Panc1 (cell line): ENCODE data around the gene PRAC1. TPM values are rescaled to one million over a fixed set of nuclear protein-coding genes. Genes with fewer than 3 reads are reported as not detected.

Experiments used
- ATAC-seq: fragments of 200-7000 bp; cut with Tn5 transposase; 2 replicates; pipeline ENCODE4 v1.9.1; 2020; ENCODE audit warnings: mild to moderate bottlenecking, moderate library complexity
- BruUV-seq: library from RNA; stranded (reverse); fragments of 400-500 nt; replicated peaks from 2 replicates; lab custom pipeline; 2021; lab: Mats Ljungman, UMichigan
- CTCF ChIA-PET: fragments of 300-600 bp; sonication (Branson Sonifier 250); formaldehyde crosslinking; loops from one replicate; lab custom pipeline; 2022; ENCODE audit warnings: antibody characterized with exemption; lab: Charles Lee
- POLR2A ChIA-PET: fragments of 300-600 bp; sonication (Branson Sonifier 250); formaldehyde crosslinking; loops from one replicate; lab custom pipeline; 2022; ENCODE audit warnings: antibody characterized with exemption; lab: Charles Lee
- DNase-seq: peaks from one replicate; pipeline ENCODE4 v3.0.0-alpha.2; 2010; ENCODE audit warnings: low read depth, low spot score
- H3K27ac ChIP-seq: 2 replicates; pipeline ENCODE4 v1.5.1; 2011; ENCODE audit warnings: mild to moderate bottlenecking, low read length, inconsistent platforms
- H3K27me3 ChIP-seq: fragments of 200-500 bp; sonication (Bioruptor generic); 2 replicates; pipeline ENCODE4 v1.6.0; 2014; ENCODE audit warnings: low read length, inconsistent platforms; ENCODE audit not compliant: control insufficient read depth, insufficient read depth
- H3K36me3 ChIP-seq: fragments of 200-500 bp; sonication (Bioruptor generic); 2 replicates; pipeline ENCODE4 v1.5.1; 2014; ENCODE audit warnings: inconsistent platforms, mild to moderate bottlenecking, low read length, moderate library complexity; ENCODE audit not compliant: control insufficient read depth, insufficient read depth
- H3K4me1 ChIP-seq: 2 replicates; pipeline ENCODE4 v1.5.1; 2011; ENCODE audit warnings: inconsistent platforms, mild to moderate bottlenecking, low read length, moderate library complexity; ENCODE audit not compliant: control insufficient read depth, insufficient read depth
- H3K4me3 ChIP-seq, 2 experiments: 2 replicates each; pipeline ENCODE4 v1.5.1; 2011 to 2012; ENCODE audit warnings: low read depth in 2 of 2, low read length in 2 of 2, mild to moderate bottlenecking in 2 of 2, inconsistent platforms in 1 of 2, moderate library complexity in 1 of 2
- H3K9me3 ChIP-seq: fragments of 200-500 bp; sonication (Bioruptor generic); 2 replicates; pipeline ENCODE4 v1.5.1; 2014; ENCODE audit warnings: low read depth, mild to moderate bottlenecking, inconsistent platforms, low read length, moderate library complexity; ENCODE audit not compliant: control insufficient read depth, insufficient read depth
- CTCF ChIP-seq: fragments of 450-650 bp; IDR thresholded peaks from 2 replicates; pipeline ENCODE4 v1.5.1; 2017; ENCODE audit warnings: mild to moderate bottlenecking
- POLR2AphosphoS5 ChIP-seq: IDR thresholded peaks from 2 replicates; pipeline ENCODE4 v1.6.1; 2012; ENCODE audit warnings: mild to moderate bottlenecking, low read depth, low read length, moderate library complexity
- REST ChIP-seq, 2 experiments: IDR thresholded peaks; 2 replicates each; pipeline ENCODE4 v1.6.1; 2011 to 2012; ENCODE audit warnings: low read depth in 2 of 2, control low read depth in 1 of 2, low read length in 1 of 2, mild to moderate bottlenecking in 1 of 2, moderate library complexity in 1 of 2; ENCODE audit not compliant: insufficient read depth in 1 of 2
- SIN3A ChIP-seq: IDR thresholded peaks from 2 replicates; pipeline ENCODE4 v1.6.1; 2012; ENCODE audit warnings: low read depth, mild to moderate bottlenecking, low read length, moderate library complexity, borderline replicate concordance; ENCODE audit not compliant: insufficient read depth
- TCF7L2 ChIP-seq: IDR thresholded peaks from 2 replicates; pipeline ENCODE4 v1.6.1; 2011; ENCODE audit warnings: mild to moderate bottlenecking, low read depth, low read length, inconsistent platforms
- in situ Hi-C: cut with HindIII; loops from 2 replicates; pipeline ENCODE4 v1.10.0; 2016; ENCODE audit warnings: low sequenced_read_pairs, low pct_unique_long_range_greater_than_20kb
- intact Hi-C: fragments of 100-400 bp; cut with micrococcal nuclease; formaldehyde crosslinking; loops from one replicate; pipeline ENCODE4 v1.10.0; 2022; ENCODE audit not compliant: unreplicated experiment
- total RNA-seq: library from RNA; stranded (reverse); gene quantifications from one replicate; pipeline ENCODE4 v1.2.1, GENCODE V29; 2021; ENCODE audit not compliant: unreplicated experiment

The PRAC1 gene
- total RNA-seq, 1 experiment from 2014 or later: not detected

GRCh38 chr17:48761114-48761513 lies 38.8 kb upstream of the PRAC1 start:
- POLR2A ChIA-PET: no interaction called here
- no TSS peak for BruUV-seq

GRCh38 chr17:48760411-48760810 lies 38.1 kb upstream of the PRAC1 start:
- TF ChIP-seq TCF7L2 (no peak), SIN3A (no peak), CTCF (no peak)
- Histone ChIP-seq H3K27me3 (no peaks in the 10 kb centered on the region), H3K4me3 (no peak overlapping the region), H3K27ac (no peak overlapping the region), H3K4me1 (peaks cover 7% of the 10 kb centered on the region; the same call in 1 of the 2 replicates), H3K9me3 (no peaks in the 10 kb centered on the region), H3K36me3 (no peaks in the 10 kb centered on the region)
- in situ Hi-C loops (no loop called here), intact Hi-C loops (no loop called here)
- no TSS peak for BruUV-seq
- POLR2A ChIA-PET: no interaction called here
- CTCF ChIA-PET: interaction anchor here (0.6 to 1.5 kb wide), 3 partner anchors 11 to 603 kb away, joined by 3 to 5 read pairs (median 4); no protein-coding TSS in a partner anchor
- ATAC-seq (no peak), DNase-seq (no peak)

More at GRCh38 chr17:48761114-48761513, 38.8 kb upstream of the PRAC1 start:
- CTCF ChIA-PET: interaction anchor here (1.5 kb wide), 1 partner anchor 82 kb away, joined by 3 read pairs; no protein-coding TSS in a partner anchor
- Histone ChIP-seq H3K4me1 (peaks cover 7% of the 10 kb centered on the region; the same call in 1 of the 2 replicates), H3K9me3 (no peaks in the 10 kb centered on the region), H3K4me3 (no peak overlapping the region), H3K27ac (no peak overlapping the region), H3K27me3 (no peaks in the 10 kb centered on the region), H3K36me3 (no peaks in the 10 kb centered on the region)
- DNase-seq (no peak), ATAC-seq (no peak)
- in situ Hi-C loops: no loop called here
- intact Hi-C loops: no loop called here
- TF ChIP-seq SIN3A (no peak), TCF7L2 (no peak), CTCF (no peak), POLR2AphosphoS5 (no peak), REST (IDR thresholded peaks at IDR 0.05; ENCODE audit: insufficient read depth in 1 of 2, low read depth in 2 of 2, low read length in 1 of 2) (no peak)
